Upper lobe of left lung (tissue), 4 donors: ENCODE results near the gene CYP2C18.

Experiments
- CTCF ChIP-seq, 6 experiments: fragments of 450-650 bp in 4 of 6; fragments of 200-600 bp in 2 of 6; sonication (generic) in 2 of 6; IDR thresholded peaks; one replicate each; pipeline ENCODE4 v1.5.1; 2016 to 2019; ENCODE audit warnings: antibody characterized with exemption in 6 of 6
- EP300 ChIP-seq, 4 donors: sonication (generic); formaldehyde crosslinking; IDR thresholded peaks; one replicate each; pipeline ENCODE4 v1.5.1; 2017; ENCODE audit warnings: antibody characterized with exemption in 4 of 4, control low read depth in 2 of 4

- TF ChIP-seq CTCF (IDR thresholded peaks at IDR 0.05): no peak
- no peak for TF ChIP-seq EP300 (IDR thresholded peaks at IDR 0.05)
Observed at GRCh38 chr10:94780844-94781243, 97.3 kb downstream of the CYP2C18 start.
